Keratinocyte (primary cell): ENCODE results near the gene CCDC3.

Experiments used
- CTCF ChIP-seq, 3 experiments: IDR thresholded peaks in 1 of 3; conservative IDR thresholded peaks in 1 of 3; optimal IDR thresholded peaks in 1 of 3; 2 replicates in 2 of 3; 3 replicates in 1 of 3; pipeline versions ENCODE3 to v1.5.1; 2011; ENCODE audit warnings: low read length in 3 of 3, mild to moderate bottlenecking in 3 of 3, moderate library complexity in 2 of 3, control low read depth in 1 of 3, inconsistent platforms in 1 of 3; ENCODE audit not compliant: insufficient read depth in 2 of 3; ENCODE audit errors: extremely low read depth in 1 of 3
- EZH2 ChIP-seq: IDR thresholded peaks from one replicate; pipeline ENCODE4 v1.6.1; 2012; ENCODE audit warnings: inconsistent platforms, mild to moderate bottlenecking, low read length, moderate library complexity

- no peak for TF ChIP-seq CTCF (optimal IDR thresholded peaks at IDR 0.05 in 1 of 3, IDR thresholded peaks at IDR 0.05 in 1 of 3, conservative IDR thresholded peaks at IDR 0.05 in 1 of 3; ENCODE audit: extremely low read depth in 1 of 3, insufficient read depth in 2 of 3, low read length in 3 of 3)
- no peak for TF ChIP-seq EZH2
Measured at GRCh38 chr10:12890958-12891357, 110.6 kb downstream of the CCDC3 start.
